Activated CD4-positive, alpha-beta T cell treated with anti-CD3 and anti-CD28 coated beads, Interleukin-2, Interleukin-4, amounts not matched to agents 100 ng/mL and 50 ng/mL, durations not matched to agents 16 hours and 8 hours (primary cell): ENCODE data around the gene GINS2.

Source experiments
- DNase-seq: peaks from one replicate; pipeline ENCODE4 v3.0.0-alpha.2; 2020; ENCODE audit warnings: low spot score

GINS2 gene

GRCh38 chr16:85689950-85690320 is 1.2 kb upstream of the GINS2 start:
- no peak for DNase-seq

GRCh38 chr16:85689285-85689949 is 663 bp upstream of the GINS2 start:
- no peak for DNase-seq

DNA sequence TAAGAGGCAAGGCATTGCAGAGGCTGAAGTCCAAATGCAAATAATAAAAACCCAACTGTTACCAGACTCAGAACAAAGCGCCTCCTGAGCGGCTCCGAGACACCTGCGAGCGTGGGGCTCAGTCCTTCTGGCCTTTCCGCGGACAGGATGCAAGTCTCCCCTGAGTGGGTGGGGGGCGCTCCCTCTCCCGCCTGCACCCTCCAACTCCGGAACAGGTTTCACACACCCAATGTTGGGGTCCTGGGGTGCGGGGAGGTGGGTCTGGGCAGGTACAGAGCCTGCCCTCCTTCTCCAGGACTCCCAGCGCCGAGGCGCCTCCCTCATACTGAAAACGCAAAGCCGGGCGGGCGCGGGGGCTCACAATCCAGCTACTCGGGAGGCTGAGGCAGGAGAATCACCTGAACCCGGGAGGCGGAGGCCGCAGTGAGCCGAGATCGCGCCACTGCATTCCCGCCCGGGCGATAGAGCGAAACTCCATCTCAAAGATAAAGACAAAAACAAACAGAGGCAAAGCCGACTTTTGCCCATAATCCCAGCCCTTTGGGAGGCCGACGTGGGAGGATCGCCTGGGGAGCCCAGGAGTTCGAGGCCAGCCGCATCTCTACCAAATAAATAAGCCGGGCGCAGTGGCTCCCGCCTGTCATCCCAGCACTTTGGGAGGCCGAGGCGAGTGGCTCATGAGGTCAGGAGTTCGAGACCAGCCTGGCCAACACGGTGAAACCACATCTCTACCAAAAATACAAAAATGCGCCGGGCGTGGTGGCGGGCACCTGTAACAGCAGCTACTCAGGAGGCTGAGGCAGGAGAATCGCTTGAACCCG is 893 bp downstream of the GINS2 start:
- DNase-seq = peak; percentile 14

- peak; percentile 38 for DNase-seq
Observed at GRCh38 chr16:85686912-85687591, 1.7 kb downstream of the GINS2 start.

DNA sequence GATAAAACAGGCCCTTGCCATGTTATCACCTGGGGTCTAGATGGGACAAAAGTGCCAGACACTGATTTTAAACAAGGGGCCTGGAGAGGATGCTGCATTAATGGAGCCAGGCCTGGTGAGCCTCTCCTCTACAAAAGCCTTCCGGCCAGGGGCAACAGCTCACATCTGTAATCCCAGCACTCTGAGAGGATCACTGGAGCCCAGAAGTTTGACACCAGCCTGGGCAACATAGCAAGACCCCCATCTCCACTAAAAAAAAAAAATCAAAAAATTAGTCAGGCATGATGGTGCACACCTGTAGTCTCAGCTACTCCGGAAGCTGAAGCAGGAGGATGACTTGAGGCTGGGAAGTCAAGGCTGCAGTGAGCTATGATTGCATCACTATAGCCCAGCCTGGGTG is 3.5 kb downstream of the GINS2 start:
- no peak for DNase-seq

DNA sequence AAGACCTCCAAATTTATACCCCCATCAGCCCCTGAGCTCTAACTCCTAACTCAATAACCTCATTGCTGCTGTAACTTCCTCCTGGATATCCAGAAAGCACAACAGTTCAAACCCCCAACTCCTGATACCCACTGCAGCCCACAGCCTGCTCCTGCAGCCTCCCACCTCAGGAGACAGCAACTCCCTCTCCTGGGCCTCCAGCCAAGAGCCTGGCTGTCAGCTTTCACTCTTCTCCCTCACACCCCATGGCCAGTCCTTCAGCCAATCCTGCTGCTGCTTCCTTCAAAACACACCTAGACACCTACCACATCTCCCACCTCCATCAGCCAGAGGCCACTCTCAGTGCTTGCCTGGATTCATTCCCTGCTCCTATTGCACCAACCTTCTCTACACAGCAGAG is 5.4 kb downstream of the GINS2 start:
- DNase-seq = no peak

DNA sequence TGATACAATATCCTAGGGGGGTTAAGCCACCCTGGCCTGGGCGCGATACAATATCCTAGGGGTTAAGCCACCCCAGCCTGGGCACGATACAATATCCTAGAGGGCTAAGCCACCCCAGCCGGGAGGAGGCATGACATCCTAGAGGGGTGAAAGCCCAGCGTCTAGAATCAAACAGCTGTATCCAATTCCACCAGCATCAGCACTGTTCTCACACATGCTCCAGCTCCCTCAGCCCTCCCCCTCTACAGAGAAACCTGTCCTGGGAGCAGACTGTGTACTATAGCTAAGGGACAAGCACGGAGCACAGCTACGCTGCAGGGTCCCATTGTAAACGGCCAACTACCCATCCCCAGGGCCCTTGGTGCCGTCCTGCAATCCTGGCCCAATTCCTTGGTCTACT is 6.2 kb downstream of the GINS2 start:
- no peak for DNase-seq

DNA sequence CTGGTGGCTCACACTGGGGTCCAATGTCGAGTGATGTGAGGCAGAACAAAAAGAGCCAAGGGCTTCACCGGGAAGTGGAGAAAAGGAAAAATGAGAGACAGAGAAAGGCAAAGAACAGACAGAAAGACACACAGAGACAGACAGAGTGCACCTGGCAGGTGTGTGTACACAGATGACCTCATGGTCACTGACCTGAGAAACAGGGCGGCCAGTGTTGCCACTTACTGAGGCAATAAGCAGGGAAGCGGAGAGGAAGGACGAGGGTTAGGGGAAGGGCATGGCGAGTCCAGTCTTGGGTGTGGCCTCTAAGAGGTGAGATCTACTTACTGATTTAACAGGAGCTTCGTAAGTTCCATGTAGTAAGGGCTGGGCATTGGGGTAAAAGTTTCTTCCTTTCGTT is 7.5 kb downstream of the GINS2 start:
- no peak for DNase-seq

- DNase-seq = no peak
Observed at GRCh38 chr16:85680352-85680944, 8.3 kb downstream of the GINS2 start.

DNA sequence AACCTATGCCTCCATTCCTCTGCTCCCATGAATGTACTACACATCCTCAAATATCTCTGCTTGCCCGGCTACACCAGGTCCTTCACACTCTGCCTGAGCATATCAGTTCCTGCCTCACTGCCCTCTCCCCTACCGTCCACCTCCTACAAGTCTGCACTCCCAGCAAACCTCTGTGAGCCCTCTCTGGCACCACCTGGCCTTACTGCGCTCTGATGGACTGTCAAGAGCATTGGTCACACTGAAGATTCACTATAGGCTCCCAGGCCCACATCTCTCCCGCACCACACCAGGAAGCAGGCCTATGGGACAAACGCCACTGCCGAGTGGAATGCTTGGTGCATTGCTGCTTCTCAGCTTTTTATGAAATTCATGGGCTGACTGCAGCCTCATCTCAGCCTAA is 8.9 kb downstream of the GINS2 start:
- DNase-seq = no peak

DNA sequence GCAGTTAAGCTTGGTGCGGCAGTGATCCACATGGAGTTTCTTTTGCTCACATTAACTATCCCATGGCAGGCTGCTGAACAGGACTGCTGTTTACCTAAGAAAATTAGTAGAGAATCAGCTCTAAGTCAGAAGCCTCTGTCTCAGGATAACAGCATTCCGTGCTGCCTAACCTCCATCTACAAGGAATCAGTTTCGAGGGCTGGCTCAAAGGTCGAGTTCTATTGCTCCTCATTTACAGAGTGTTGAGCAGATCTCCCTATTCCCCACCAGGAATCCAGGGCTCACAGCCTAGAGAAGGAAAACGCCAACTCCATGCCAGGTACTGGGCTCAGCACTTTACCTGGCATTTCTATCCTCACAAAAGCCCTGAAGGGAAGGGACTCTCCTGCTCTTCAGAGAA is 9.9 kb downstream of the GINS2 start:
- no peak for DNase-seq

DNA sequence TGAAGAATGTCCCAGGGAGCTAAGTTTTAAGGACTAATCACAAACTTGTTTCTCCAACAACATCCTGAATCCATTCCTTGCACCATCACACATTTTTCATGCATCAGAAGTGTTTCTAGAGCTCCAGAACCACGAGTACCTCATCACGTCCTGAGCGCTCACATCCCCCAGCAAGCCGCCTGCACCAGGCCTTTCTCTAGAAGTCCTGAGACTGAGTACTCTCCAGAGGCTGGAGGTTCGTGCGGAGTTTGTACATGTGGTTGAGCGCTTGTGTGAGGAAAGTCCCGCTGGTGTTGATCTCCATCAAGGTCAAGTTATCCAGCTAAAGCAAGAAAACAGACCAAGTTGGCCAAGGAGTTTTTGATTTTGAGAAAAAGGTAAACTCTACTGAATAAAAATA is 10.7 kb downstream of the GINS2 start:
- no peak for DNase-seq

DNA sequence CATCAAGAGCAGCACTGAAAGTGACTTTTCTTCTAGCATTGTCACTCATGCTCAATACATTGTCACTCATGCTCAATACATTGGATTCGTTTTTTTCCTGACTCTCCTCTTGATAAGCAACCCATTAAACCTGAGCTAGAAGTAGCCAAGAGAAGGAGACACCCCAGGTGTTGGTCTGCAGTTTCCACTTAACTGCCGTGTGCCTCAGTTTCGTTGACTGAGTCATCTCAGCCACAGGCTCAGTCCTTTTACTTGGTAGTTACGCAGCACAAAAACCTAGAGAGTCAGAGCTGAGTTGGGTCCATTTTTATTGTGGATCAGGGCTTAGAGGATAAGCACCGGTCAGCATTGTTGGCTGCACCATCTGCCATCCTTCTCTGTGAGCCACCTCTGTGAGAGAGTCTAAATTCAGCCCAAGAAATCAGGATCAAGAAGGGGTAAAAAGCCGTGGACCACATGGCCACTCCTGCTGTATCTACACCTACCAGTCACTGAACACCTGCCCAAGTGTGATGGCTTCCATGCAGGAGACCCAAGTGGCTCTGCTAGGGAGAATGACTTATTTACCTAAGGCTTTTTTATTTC is 11.3 kb downstream of the GINS2 start:
- DNase-seq = no peak

GRCh38 chr16:85676466-85676865 is 12.3 kb downstream of the GINS2 start:
- DNase-seq = no peak

DNA sequence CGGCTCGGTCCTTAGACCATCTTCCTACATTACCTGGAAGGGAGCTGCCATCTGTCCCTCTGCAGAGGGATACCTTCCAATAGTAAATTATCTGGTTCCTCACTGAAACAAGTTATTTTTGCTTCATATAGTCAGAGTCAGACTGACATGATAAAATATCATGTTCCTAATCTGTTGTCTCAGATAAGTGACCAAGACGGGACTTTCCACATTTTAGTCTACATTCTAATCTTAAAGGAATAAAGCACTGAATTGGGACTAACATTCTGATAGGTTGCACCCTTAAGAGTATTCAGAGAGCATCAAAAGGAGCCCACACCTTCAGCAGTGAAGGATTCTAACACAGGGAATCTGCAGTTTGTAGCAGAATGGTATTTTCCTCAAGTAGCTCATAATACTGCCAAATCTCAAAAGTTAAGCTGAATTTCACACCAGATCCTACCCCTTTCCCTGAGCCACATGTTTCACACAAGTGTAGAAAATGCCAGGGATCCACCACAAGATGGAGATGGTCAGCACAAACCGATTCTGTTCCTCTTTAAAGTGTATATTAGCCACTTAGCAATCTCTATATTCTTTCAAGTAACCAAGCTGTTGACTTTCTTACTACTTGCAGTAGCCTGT is 13.4 kb downstream of the GINS2 start:
- no peak for DNase-seq

- no peak for DNase-seq
Observed at GRCh38 chr16:85674828-85675227, 13.9 kb downstream of the GINS2 start.

GRCh38 chr16:85674418-85674755 is 14.4 kb downstream of the GINS2 start:
- DNase-seq = no peak

GRCh38 chr16:85673529-85674417 is 15.0 kb downstream of the GINS2 start:
- DNase-seq = no peak

DNA sequence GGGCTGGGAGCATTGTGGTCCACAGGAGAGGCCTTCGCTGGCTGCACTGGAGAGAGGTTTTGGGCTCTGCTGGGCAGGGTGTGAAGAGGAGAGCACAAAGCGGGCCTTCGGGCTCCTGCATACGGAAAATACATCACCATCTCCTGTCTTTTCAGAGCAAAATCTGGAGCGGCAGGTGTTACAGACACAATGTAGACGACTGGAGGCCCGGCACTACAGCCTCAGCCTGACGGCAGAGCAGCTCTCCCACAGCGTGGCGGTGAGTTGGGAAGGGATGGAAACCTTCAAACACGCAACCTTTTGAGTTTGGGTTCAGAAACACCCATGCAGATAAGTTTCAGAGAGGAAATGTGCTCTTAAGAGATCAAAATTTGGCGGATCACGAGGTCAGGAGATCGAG is 17.9 kb downstream of the GINS2 start:
- DNase-seq = no peak

DNA sequence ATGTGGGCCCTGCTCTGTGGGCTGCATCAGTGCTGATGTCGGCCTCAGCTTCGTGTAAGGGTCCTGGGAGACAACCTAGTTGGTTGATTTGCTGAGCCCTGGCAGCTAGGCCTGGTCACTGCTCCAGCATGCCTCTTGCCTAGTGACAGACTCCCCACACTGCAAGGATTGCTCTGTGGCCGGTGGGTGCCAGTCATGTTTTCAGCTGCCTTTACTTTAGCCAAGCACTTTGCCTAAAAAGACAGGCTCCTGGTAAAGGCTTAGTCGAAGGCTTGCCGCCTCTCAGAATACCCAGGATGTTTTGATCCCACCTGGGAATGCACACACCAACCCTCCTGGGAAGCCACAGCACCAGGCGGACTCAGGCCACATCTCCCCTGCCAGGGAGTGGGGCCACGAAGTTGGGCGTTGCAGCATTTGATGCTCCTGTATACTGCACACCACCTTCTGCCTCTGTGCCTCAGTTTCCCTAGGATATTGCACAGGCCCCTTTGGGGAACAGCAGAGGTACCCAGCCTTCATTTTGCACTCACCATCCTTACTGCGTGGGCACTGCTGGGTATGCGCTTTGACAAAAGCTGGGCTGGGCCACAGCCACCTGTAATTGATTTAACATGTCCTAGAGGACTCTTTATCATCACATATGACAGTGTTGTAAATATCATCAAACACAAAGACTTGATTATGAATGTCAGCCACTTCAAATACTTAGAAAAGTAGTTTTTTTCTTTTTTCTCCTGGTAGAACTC is 19.9 kb downstream of the GINS2 start:
- no peak for DNase-seq
